HG03280 (cell line): ENCODE data around the gene MED16.
"Not testable (repeated sequence)": the region's sequence is repeated elsewhere in the genome, so short reads cannot be mapped to it uniquely, and the experiment has no call there.

Experiments used
- ATAC-seq: cut with Tn5 transposase; IDR thresholded peaks from one replicate; pipeline ENCODE4 v1.9.1; 2021; ENCODE audit warnings: mild to moderate bottlenecking, moderate library complexity; ENCODE audit not compliant: unreplicated experiment

The MED16 gene

GRCh38 chr19:855142-855541 lies 37.8 kb downstream of the MED16 start:
- no peak for ATAC-seq

DNA sequence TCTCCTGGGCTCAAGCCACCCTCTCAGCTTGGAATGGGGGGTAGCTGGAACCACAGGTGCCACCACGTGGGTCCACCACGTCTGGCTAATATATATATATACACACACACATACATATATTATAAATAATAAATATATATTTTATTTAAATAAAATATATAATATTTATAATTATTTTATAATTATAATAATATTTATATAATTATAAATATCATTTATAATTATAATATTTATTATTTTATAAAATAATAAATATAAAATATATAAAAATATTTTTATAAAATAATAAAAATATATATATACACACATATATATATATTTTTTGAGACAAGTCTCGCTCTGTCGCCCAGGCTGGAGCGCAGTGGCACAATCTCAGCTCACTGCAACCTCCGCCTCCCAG lies 38.4 kb downstream of the MED16 start:
- no peak for ATAC-seq

GRCh38 chr19:853614-854220 lies 39.3 kb downstream of the MED16 start:
- ATAC-seq = not testable (repeated sequence)

DNA sequence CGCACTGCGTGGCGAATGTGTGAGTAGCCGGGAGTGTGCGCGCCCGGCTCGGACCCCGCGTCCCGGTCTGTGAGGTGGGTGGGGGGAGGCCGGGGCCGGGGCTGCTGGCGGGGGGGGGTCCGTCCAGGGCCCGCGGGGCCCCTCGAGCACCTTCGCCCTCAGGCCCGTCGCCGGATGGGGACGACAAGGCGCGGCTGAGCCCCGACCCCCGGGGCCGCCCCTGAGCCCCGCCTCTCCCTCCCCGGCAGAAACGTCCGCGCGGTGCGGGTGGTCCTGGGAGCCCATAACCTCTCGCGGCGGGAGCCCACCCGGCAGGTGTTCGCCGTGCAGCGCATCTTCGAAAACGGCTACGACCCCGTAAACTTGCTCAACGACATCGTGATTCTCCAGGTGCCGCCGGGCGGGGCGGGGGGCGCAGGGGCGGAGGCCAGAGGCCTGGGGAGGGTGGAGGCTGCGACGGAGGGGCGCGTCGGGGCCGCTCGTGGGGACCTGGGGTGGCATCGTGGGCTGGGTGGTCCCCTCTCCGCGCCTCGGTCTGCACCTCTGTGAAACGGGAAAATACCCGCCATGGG lies 39.9 kb downstream of the MED16 start:
- no peak for ATAC-seq

DNA sequence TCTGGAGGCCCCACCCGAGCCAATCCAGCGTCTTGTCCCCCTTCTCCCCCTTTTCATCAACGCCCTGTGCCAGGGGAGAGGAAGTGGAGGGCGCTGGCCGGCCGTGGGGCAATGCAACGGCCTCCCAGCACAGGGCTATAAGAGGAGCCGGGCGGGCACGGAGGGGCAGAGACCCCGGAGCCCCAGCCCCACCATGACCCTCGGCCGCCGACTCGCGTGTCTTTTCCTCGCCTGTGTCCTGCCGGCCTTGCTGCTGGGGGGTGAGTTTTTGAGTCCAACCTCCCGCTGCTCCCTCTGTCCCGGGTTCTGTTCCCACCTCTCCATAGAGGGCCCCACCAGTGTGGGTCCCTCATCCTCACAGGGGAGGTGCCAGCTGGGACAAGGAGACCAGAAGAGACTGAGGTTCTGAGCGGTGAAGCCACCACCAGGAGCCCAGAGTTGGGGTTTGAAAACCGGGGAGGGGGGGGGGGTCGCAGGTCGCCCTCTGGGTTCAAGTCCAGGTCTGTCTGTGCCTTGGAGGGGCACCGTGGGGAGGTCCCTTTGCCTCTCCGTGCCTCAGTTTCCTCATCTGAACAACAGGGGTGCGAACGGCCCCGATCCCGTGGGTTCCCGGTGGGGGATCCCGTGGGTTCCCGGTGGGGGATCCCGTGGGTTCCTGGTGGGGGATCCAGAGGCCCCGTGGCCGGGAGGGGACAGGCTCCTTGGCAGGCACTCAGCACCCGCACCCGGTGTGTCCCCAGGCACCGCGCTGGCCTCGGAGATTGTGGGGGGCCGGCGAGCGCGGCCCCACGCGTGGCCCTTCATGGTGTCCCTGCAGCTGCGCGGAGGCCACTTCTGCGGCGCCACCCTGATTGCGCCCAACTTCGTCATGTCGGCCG lies 40.6 kb downstream of the MED16 start, which contains the start of gene ELANE:
Gene ELANE (plus strand): TSS at position 168 of the 878 bp plus-strand sequence. CDS start 26 bp downstream, at position 194.
- ATAC-seq = no peak

DNA sequence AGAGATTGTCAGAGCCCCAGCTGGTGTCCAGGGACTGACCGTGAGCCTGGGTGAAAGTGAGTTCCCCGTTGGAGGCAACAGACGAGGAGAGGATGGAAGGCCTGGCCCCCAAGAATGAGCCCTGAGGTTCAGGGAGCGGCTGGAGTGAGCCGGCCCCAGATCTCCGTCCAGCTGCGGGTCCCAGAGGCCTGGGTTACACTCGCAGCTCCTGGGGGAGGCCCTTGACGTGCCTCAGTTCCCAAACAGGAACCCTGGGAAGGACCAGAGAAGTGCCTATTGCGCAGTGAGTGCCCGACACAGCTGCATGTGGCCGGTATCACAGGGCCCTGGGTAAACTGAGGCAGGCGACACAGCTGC lies 42.0 kb downstream of the MED16 start:
- ATAC-seq = no peak

GRCh38 chr19:850221-850978 lies 42.6 kb downstream of the MED16 start:
- ATAC-seq = no peak

- ATAC-seq = not testable (repeated sequence)
Observed at GRCh38 chr19:849195-849594, 43.8 kb downstream of the MED16 start.

GRCh38 chr19:848386-848921 lies 44.5 kb downstream of the MED16 start:
- ATAC-seq = no peak

DNA sequence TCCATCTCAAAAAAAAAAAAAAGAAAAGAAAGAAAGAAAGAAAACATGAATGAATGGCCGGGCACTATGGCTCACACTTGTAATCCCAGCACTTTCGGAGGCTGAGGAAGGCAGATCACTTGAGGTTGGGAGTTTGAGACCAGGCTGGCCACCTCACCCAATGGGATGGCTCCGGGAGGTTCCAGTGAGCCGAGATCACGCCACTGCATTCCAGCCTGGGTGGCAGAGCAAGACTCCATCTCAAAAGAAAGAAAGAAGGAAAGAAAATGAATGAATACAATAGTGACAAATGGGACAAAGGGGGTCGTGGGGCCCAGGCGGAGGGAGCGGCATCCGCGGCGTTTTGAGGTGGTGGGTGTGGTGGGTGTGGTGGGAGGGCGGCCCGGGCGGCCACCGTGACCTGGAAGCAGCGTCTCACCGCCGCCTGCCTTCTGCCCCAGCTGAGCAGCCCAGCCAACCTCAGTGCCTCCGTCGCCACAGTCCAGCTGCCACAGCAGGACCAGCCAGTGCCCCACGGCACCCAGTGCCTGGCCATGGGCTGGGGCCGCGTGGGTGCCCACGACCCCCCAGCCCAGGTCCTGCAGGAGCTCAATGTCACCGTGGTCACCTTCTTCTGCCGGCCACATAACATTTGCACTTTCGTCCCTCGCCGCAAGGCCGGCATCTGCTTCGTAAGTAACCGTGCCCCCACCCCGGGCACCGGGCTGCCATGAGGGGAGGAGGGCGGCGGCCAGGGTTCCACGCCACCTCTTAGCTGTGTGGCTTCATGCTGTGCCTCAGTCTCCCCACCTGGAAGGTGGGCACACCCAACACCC lies 47.1 kb downstream of the MED16 start:
- ATAC-seq = no peak

DNA sequence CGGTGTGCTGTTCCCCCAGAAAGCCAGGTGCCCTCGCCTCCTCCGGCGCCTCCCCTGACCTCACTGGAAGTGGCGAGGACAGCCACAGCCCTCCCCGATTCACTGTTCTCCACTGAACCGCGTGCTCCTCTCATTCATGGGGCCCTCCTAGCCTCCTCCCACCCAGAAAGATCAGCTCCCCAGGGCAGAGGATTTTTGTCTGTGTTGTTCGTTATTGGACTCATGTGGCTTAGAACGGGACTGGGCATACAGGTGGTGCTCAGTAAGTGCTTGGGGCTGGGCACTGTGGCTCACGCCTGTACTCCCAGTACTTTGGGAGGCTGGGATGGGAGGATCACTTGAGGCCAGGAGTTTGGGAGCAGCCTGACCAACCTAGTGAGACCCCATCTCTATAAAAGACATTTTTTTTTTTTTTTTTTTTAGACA lies 48.4 kb downstream of the MED16 start:
- no peak for ATAC-seq

DNA sequence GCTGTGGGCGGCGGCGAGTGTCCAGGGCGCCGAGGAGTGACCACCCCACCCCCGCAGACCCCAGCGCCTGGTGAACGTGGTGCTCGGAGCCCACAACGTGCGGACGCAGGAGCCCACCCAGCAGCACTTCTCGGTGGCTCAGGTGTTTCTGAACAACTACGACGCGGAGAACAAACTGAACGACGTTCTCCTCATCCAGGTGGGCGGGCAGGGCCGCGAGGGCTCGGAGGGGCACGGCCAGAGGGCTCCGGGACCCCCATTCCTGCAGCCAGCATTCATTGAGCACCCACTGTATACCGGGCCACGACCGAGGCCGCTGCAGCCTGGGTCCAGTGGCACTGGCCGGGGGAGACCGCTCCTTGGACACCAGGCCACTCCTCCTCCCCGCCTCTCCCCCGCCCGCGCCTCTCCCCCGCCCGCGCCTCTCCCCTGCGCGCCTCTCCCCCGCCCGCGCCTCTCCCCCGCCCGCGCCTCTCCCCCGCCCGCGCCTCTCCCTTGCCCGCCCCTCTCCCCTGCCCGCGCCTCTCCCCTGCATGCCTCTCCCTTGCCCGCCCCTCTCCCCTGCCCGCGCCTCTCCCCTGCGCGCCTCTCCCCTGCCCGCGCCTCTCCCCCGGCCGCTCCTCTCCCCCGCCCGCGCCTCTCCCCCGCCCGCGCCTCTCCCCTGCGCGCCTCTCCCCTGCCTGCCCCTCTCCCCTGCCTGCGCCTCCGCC lies 49.0 kb downstream of the MED16 start:
- no peak for ATAC-seq

- ATAC-seq = no peak
Observed at GRCh38 chr19:843180-843835, 49.7 kb downstream of the MED16 start.

DNA sequence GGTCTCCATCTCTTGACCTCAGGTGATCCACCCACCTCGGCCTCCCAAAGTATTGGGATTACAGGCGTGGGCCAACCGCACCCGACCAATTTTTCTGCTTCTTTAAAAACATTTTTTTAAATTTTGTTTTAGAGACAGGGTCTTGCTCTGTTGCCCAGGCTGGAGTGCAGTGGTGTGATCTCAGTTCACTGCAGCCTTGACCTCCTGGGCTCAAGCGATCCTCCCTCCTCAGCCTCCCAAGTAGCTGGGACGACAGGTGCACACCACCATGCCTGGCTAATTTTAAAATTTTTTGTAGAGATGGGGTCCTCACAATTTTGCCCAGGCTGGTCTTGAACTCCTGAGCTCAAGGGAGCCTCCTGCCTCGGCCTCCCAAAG lies 50.2 kb downstream of the MED16 start:
- not testable (repeated sequence) for ATAC-seq

GRCh38 chr19:840519-841206 lies 52.3 kb downstream of the MED16 start, which contains the start of gene PRTN3:
PRTN3 (plus strand) TSS chr19:840999; CDS start chr19:841009, 10 bp downstream.
- ATAC-seq = no peak

GRCh38 chr19:835210-835810 lies 57.7 kb downstream of the MED16 start:
- ATAC-seq = no peak

DNA sequence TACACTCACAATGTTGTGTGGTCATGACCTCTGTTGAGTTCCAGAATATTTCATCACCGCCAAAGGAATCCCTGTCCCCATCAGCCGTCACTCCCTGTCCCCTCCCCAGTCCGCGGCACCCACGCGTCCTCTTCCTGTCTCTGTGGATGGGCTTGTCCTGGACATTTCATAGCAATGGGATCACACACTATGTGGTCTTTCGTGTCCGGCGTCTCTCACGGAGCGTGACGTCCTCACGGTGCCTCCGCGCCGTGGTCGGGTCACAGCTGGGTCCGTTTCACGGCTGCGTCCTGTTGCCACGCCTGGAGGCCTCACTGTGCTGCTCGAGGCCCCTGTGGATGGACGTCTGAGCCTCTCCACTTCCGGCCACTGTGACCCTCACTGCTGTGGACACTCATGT lies 58.8 kb downstream of the MED16 start:
- no peak for ATAC-seq
